T-cell (primary cell): ENCODE results near the gene XBP1. TPM values are rescaled to one million over a fixed set of nuclear protein-coding genes. Genes with fewer than 3 reads are reported as not detected.
"Not testable (repeated sequence)": the region's sequence is repeated elsewhere in the genome, so short reads cannot be mapped to it uniquely, and the experiment has no call there.

Experiments used
- ATAC-seq, 4 experiments: fragments of 200-7000 bp in 3 of 4; fragments of 150-1000 bp in 1 of 4; cut with Tn5 transposase; replicated peaks in 1 of 4; 1 replicate in 3 of 4; 2 replicates in 1 of 4; pipeline ENCODE4 v1.10.0; 2021; ENCODE audit warnings: moderate library complexity in 3 of 4, mild to moderate bottlenecking in 2 of 4, moderate number of reproducible peaks in 1 of 4
- CTCF ChIA-PET, 2 donors: fragments of 300-600 bp; sonication (Branson Sonifier 250); formaldehyde crosslinking; loops; one replicate each; lab custom pipeline; 2022; ENCODE audit warnings: antibody characterized with exemption in 2 of 2; lab: Charles Lee
- POLR2A ChIA-PET, 2 donors: fragments of 300-600 bp; sonication (Branson Sonifier 250); formaldehyde crosslinking; loops; one replicate each; lab custom pipeline; 2022; ENCODE audit warnings: antibody characterized with exemption in 2 of 2; lab: Charles Lee
- DNase-seq, 35 experiments: peaks; one replicate each; pipeline versions ENCODE4 v3.0.0 to v3.0.0-alpha.2; 2013 to 2023
- H3K27ac ChIP-seq: one replicate; pipeline ENCODE4 v1.5.1; 2013; ENCODE audit warnings: low read length
- H3K27me3 ChIP-seq, 2 experiments: replicated peaks in 1 of 2; 1 replicate in 1 of 2; 2 replicates in 1 of 2; pipeline versions ENCODE4 v1.6.1 to v1.7.0; 2013; ENCODE audit warnings: low read length in 1 of 2, mixed read lengths in 1 of 2; ENCODE audit not compliant: control insufficient read depth in 2 of 2, insufficient read depth in 2 of 2; ENCODE audit errors: extremely low read depth in 1 of 2
- H3K36me3 ChIP-seq, 2 donors: 1 replicate in 1 of 2; 2 replicates in 1 of 2; pipeline versions ENCODE4 v1.6.1 to v1.7.0; 2013; ENCODE audit warnings: low read length in 1 of 2; ENCODE audit not compliant: control insufficient read depth in 2 of 2, insufficient read depth in 1 of 2; ENCODE audit errors: extremely low read depth in 1 of 2
- H3K4me1 ChIP-seq, 2 experiments: 1 replicate in 1 of 2; 2 replicates in 1 of 2; pipeline versions ENCODE4 v1.6.1 to v1.7.0; 2013; ENCODE audit warnings: low read length in 2 of 2, mixed read lengths in 1 of 2; ENCODE audit not compliant: insufficient read depth in 2 of 2, control insufficient read depth in 1 of 2; ENCODE audit errors: extremely low read depth in 1 of 2
- H3K4me3 ChIP-seq, 2 donors: 1 replicate in 1 of 2; 2 replicates in 1 of 2; pipeline versions ENCODE4 v1.5.1 to v1.7.0; 2013; ENCODE audit warnings: mild to moderate bottlenecking in 2 of 2, low read length in 1 of 2, moderate library complexity in 1 of 2; ENCODE audit not compliant: control insufficient read depth in 1 of 2; ENCODE audit errors: extremely low read depth in 1 of 2
- H3K9me3 ChIP-seq: 2 replicates; pipeline ENCODE4 v1.7.0; 2013
- H3K27ac Mint-ChIP-seq, 2 donors: one replicate each; pipeline ENCODE4 v1.8.0; 2020 to 2021; ENCODE audit warnings: mild to moderate bottlenecking in 2 of 2, mixed read lengths in 2 of 2
- H3K27me3 Mint-ChIP-seq, 2 donors: one replicate each; pipeline ENCODE4 v1.8.0; 2021 to 2022; ENCODE audit warnings: mixed read lengths in 2 of 2
- H3K36me3 Mint-ChIP-seq: one replicate; pipeline ENCODE4 v1.8.0; 2021; ENCODE audit warnings: mixed read lengths
- H3K4me1 Mint-ChIP-seq, 3 donors: one replicate each; pipeline ENCODE4 v1.8.0; 2020 to 2022; ENCODE audit warnings: mixed read lengths in 3 of 3, mild to moderate bottlenecking in 1 of 3
- H3K4me3 Mint-ChIP-seq, 3 donors: one replicate each; pipeline ENCODE4 v1.8.0; 2020 to 2022; ENCODE audit warnings: mild to moderate bottlenecking in 3 of 3, mixed read lengths in 3 of 3, moderate library complexity in 3 of 3
- H3K9me3 Mint-ChIP-seq, 3 donors: one replicate each; pipeline ENCODE4 v1.8.0; 2020 to 2022; ENCODE audit warnings: mixed read lengths in 3 of 3
- WGBS: methylation state at CpG from one replicate; pipeline ENCODE4 v1.1.5; 2013; ENCODE audit warnings: missing lambda C conversion rate; ENCODE audit not compliant: insufficient coverage; 5-methylcytosine and 5-hydroxymethylcytosine counted together
- total RNA-seq, 35 experiments: library from RNA in 6 of 35; stranded (reverse) in 6 of 35; fragments of 120-200 nt in 1 of 35; gene quantifications; one replicate each; pipeline versions ENCODE4 v1.2.1 to v1.2.4 and lab custom pipeline; 2013 to 2026

The XBP1 gene
- total RNA-seq, 5 donors from 2014 or later (not counting 1 experiment from before 2014, with no cell fraction given), result 132 to 205 (median 140) TPM

DNA sequence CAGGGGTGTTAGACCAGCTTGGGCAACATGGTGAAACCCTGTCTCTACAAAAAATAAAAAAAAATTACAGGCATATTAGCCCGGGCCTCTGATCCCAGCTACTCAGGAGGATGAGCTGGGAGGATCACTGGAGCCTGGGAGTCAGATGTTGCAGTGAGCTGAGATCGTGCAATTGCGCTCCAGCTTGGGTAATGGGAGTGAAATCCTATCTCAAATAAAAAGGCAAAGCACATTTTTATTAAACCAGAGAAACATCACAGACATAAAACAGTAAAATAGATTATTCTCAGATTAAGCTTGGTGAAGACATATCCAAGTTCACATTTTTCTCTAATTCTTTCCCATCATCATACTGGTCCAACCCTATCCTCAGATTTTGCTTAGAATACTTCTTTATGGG, 30.1 kb upstream of the XBP1 start:
- Histone ChIP-seq H3K4me3 (no peak overlapping the region), H3K36me3 (peaks cover 0 to 5% of the 10 kb centered on the region in 2 donors), H3K4me1 (peaks cover 3 to 16% of the 10 kb centered on the region in 2 experiments), H3K27me3 (no peaks in the 10 kb centered on the region), H3K27ac (no peak overlapping the region), H3K9me3 (no peaks in the 10 kb centered on the region)
- Mint-ChIP-seq H3K27ac (no peak overlapping the region), H3K36me3 (peaks cover 18% of the 10 kb centered on the region), H3K27me3 (no peaks in the 10 kb centered on the region), H3K9me3 (no peaks in the 10 kb centered on the region), H3K4me1 (peaks cover 23 to 31% (median 31%) of the 10 kb centered on the region in 3 donors), H3K4me3 (no peak overlapping the region)
- ATAC-seq (no peak), DNase-seq (no peak)
- ChIA-PET CTCF (interaction anchor here (0.6 to 3.7 kb wide), 7 partner anchors 27 to 777 kb away, joined by 3 to 42 read pairs (median 4); no protein-coding TSS in a partner anchor), POLR2A (interaction anchor here in 1 of 2 donors (0.6 kb wide), 1 partner anchor 27 kb away, joined by 3 read pairs; no protein-coding TSS in a partner anchor)
- WGBS, result no CpG with 5 or more reads among the region's 3 CpGs

DNA sequence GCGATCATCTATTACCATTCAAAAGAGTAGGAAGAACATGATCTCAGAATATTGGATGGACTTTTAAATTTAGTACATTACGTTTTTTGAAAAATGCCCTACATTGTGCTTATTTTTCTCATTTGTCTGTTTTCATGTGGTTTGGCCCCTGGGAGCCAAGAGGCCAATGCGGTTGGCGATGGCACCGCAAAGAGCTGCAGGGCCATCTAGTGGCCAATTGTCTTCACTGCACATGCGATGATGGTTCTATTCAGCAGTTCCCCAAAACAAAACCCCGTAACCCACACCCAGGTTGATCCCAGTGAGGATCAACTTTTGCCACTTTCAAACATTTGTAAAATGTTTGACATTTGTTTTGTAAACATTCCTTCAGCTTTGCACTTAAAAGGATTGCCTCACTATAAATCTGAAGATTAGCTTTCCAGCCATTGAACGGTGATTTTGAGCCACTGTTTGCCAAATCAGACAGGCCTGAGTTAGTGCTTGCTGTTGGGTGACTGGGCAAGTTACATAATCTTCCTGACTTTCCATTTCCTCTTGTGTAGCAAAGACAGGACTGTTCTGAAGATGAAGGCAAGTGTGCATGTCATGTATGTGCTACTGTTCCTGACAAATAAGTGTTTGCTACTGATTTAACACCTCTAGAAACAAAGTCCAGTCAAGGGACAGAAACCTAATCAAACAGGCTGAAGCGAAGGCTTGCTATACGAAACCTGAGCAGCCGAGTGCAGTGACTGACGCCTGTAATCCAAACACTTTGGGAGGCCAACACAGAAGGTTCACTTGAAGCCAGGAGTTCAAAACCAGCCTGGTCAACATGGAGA, 29.2 kb upstream of the XBP1 start:
- H3K36me3 ChIP-seq, result peaks cover 0 to 5% of the 10 kb centered on the region in 2 donors
- peaks cover 26 to 36% (median 33%) of the 10 kb centered on the region in 3 donors for H3K4me1 Mint-ChIP-seq

DNA sequence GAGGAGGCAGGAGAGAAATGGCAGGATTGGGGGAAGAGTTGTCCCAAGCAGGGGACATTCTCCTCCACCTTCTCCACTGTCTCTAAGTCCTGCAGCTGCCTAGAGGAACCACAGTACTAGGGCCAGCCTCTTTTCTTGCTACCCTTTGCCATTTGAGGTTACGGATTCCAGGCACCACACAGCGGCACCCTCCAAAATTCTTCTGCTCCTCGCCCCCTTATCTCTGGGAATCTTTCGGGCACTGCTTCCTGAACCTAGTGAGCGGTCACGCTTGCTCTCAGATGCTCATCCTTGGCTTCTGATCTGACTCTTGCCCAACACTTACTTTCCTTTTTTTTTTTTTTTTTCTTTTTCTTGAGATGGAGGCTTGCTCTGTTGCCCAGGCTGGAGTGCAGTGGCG, 26.6 kb upstream of the XBP1 start:
- Mint-ChIP-seq H3K4me1 (peaks cover 43 to 46% (median 43%) of the 10 kb centered on the region in 3 donors), H3K4me3 (no peak overlapping the region), H3K9me3 (no peaks in the 10 kb centered on the region), H3K27ac (peak overlapping the region in 1 of 2 donors; percentile 28), H3K27me3 (no peaks in the 10 kb centered on the region), H3K36me3 (peaks cover 9% of the 10 kb centered on the region)
- Histone ChIP-seq H3K27ac (no peak overlapping the region), H3K27me3 (no peaks in the 10 kb centered on the region), H3K36me3 (peaks cover 0 to 3% of the 10 kb centered on the region in 2 donors), H3K4me3 (no peak overlapping the region), H3K9me3 (no peaks in the 10 kb centered on the region), H3K4me1 (peaks cover 20 to 35% of the 10 kb centered on the region in 2 experiments)
- ChIA-PET POLR2A (no interaction called here), CTCF (no interaction called here)
- ATAC-seq, result no peak
- DNase-seq, result no peak
- WGBS, result 97% methylated on average over 6 of the region's 7 CpGs

More for the DNA sequence above, 29.2 kb upstream of the XBP1 start:
- Mint-ChIP-seq H3K27ac (peak overlapping the region in 1 of 2 donors; percentile 34), H3K4me3 (peak overlapping the region in 1 of 3 donors; percentile 54), H3K36me3 (peaks cover 15% of the 10 kb centered on the region), H3K27me3 (no peaks in the 10 kb centered on the region), H3K9me3 (no peaks in the 10 kb centered on the region)
- Histone ChIP-seq H3K4me3 (no peak overlapping the region), H3K9me3 (no peaks in the 10 kb centered on the region), H3K27me3 (no peaks in the 10 kb centered on the region), H3K27ac (no peak overlapping the region), H3K4me1 (peaks cover 3 to 16% of the 10 kb centered on the region in 2 experiments)
- ChIA-PET CTCF (interaction anchor here (0.5 to 3.7 kb wide), 23 partner anchors 11 to 776 kb away, joined by 3 to 42 read pairs (median 4); partner anchors contain the start of genes CHEK2 (in 1 of the 2), HSCB (in 1 of the 2) and XBP1 (in 1 of the 2)), POLR2A (interaction anchor here (0.5 to 1.6 kb wide), 4 partner anchors 10 to 226 kb away, joined by 3 to 7 read pairs (median 4); no protein-coding TSS in a partner anchor)
- 74% methylated on average over 6 of the region's 12 CpGs for WGBS
- peak; percentile 68 to 83 (median 76) for ATAC-seq
- DNase-seq, result peak; percentile 27 to 88 (median 65)

DNA sequence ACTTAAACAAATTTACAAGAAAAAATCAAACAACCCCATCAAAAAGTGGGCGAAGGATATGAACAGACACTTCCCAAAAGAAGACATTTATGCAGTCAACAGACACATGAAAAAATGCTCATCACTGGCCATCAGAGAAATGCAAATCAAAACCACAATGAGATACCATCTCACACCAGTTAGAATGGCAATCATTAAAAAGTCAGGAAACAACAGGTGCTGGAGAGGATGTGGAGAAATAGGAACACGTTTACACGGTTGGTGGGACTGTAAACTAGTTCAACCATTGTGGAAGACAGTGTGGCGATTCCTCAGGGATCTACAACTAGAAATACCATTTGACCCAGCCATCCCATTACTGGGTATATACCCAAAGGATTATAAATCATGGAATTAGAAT, 26.1 kb upstream of the XBP1 start:
- H3K36me3 Mint-ChIP-seq, result not testable (repeated sequence)

DNA sequence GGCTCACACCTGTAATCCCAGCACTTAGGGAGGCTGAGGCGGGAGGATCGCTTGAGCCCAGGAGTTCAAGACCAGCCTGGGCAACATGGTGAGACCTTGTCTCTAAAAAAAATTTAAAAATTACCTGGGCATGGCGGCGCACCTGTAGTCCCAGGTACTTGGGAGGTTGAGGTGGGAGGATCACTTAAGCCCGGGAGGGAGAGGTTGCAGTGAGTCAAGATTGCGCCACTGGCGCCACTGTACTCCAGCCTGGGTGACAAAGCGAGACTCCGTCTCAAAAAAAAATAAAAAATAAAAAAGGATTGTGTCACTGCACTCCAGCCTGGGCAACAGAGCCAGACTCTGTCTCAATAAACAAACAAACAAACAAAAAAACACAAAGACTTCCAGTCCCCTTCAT, 24.1 kb upstream of the XBP1 start:
- POLR2A ChIA-PET, result interaction anchor here in 1 of 2 donors (0.6 kb wide), 1 partner anchor 74 kb away, joined by 10 read pairs; no protein-coding TSS in a partner anchor
- peak overlapping the region in 1 of 3 donors; percentile 26 for H3K4me3 Mint-ChIP-seq
- H3K4me3 ChIP-seq, H3K36me3 Mint-ChIP-seq, H3K27me3 Mint-ChIP-seq, H3K27me3 ChIP-seq, H3K9me3 ChIP-seq, ATAC-seq, CTCF ChIA-PET, DNase-seq, H3K27ac ChIP-seq, H3K9me3 Mint-ChIP-seq, H3K36me3 ChIP-seq: not testable (repeated sequence)
- H3K27ac Mint-ChIP-seq, result peak overlapping the region in 1 of 2 donors; percentile 61
- H3K4me1 ChIP-seq, result peaks cover 30 to 50% of the 10 kb centered on the region in 2 experiments
- H3K4me1 Mint-ChIP-seq, result peaks cover 52 to 56% (median 53%) of the 10 kb centered on the region in 3 donors
- WGBS, result 100% methylated on average over 3 of the region's 9 CpGs

More for the DNA sequence above, 26.1 kb upstream of the XBP1 start:
- H3K27ac Mint-ChIP-seq, H3K9me3 ChIP-seq, H3K9me3 Mint-ChIP-seq, CTCF ChIA-PET, H3K27me3 Mint-ChIP-seq, DNase-seq, H3K27ac ChIP-seq, POLR2A ChIA-PET, H3K36me3 ChIP-seq, H3K4me3 Mint-ChIP-seq, ATAC-seq, H3K27me3 ChIP-seq, H3K4me3 ChIP-seq: not testable (repeated sequence)
- peaks cover 48% of the 10 kb centered on the region in 3 donors for H3K4me1 Mint-ChIP-seq
- whole genome bisulfite sequencing, result no CpG with 5 or more reads among the region's 4 CpGs
- H3K4me1 ChIP-seq, result peaks cover 24 to 40% of the 10 kb centered on the region in 2 experiments

DNA sequence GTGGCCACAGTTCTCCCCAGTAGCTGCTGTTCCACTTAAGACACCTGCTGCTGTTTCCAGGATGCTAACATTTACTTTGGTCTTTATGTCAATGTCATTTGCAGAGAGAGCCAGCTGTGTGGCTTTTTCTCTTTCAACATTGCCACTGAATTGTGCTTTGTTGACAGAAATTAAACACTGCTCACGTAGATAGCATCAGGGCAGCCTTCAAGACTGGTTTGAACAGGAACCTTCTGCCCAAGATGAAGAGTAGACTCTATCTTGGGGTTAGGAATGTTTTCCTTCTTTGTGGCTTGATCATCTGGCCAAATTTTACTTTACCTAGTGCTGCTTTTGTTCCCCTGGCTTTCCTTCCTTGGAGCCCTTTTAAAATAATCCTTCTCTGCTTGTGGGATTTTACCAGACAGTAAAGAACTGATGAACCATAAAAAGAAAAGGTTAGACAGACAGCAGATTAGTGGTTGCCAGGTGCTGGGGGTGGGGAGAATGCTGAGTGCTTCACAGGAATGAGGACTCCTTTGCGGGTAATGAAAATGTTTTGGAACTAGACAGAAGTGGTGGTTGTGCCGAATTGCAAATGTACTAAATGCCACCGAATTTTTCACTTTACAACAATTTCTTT, 22.7 kb upstream of the XBP1 start:
- ChIA-PET POLR2A (interaction anchor here (0.6 to 1.0 kb wide), 3 partner anchors 20 to 731 kb away, joined by 3 to 7 read pairs (median 4); partner anchors contain the start of gene THOC5 (in 1 of the 2)), CTCF (no interaction called here)
- Histone ChIP-seq H3K27me3 (no peaks in the 10 kb centered on the region), H3K36me3 (no peaks in the 10 kb centered on the region), H3K4me1 (peaks cover 40 to 50% of the 10 kb centered on the region in 2 experiments), H3K27ac (peak overlapping the region; percentile 52), H3K9me3 (no peaks in the 10 kb centered on the region), H3K4me3 (no peak overlapping the region)
- Mint-ChIP-seq H3K4me1 (peaks cover 59 to 63% (median 61%) of the 10 kb centered on the region in 3 donors), H3K27me3 (no peaks in the 10 kb centered on the region), H3K27ac (peak overlapping the region; percentile 90 to 93), H3K9me3 (no peaks in the 10 kb centered on the region), H3K36me3 (peaks cover 5% of the 10 kb centered on the region), H3K4me3 (peak overlapping the region; percentile 32 to 67 (median 34))
- no CpG with 5 or more reads among the region's 4 CpGs for WGBS
- peak; percentile 79 to 93 (median 88) for ATAC-seq
- peak in 31 of 35 experiments; percentile 16 to 67 (median 38) for DNase-seq
